Caco-2 (cell line): Measurements from ENCODE around the gene KCND3. TPM values are rescaled to one million over a fixed set of nuclear protein-coding genes. Genes with fewer than 3 reads are reported as not detected.

Source experiments
- BruUV-seq: library from RNA; stranded (reverse); fragments of 400-500 nt; replicated peaks from 2 replicates; lab custom pipeline; 2021; lab: Mats Ljungman, UMichigan
- CTCF ChIA-PET: fragments of 300-600 bp; sonication (Branson Sonifier 250); formaldehyde crosslinking; loops from one replicate; lab custom pipeline; 2022; ENCODE audit warnings: antibody characterized with exemption; lab: Charles Lee
- POLR2A ChIA-PET: fragments of 300-600 bp; sonication (Branson Sonifier 250); formaldehyde crosslinking; loops from one replicate; lab custom pipeline; 2022; ENCODE audit warnings: antibody characterized with exemption; lab: Charles Lee
- DNase-seq, 2 experiments: peaks; one replicate each; pipeline versions ENCODE4 v3.0.0 to v3.0.0-alpha.2; 2020 to 2022
- H3K27me3 ChIP-seq: replicated peaks from 2 replicates; pipeline ENCODE4 v1.6.0; 2011; ENCODE audit warnings: low read length; ENCODE audit not compliant: control insufficient read depth, insufficient read depth
- H3K36me3 ChIP-seq: 2 replicates; pipeline ENCODE4 v1.5.1; 2011; ENCODE audit warnings: low read length; ENCODE audit not compliant: control insufficient read depth, insufficient read depth
- H3K4me1 ChIP-seq: fragments of 250-450 bp; sonication (Bioruptor Pico); 2 replicates; pipeline ENCODE4 v1.5.1; 2020; ENCODE audit warnings: mild to moderate bottlenecking
- H3K4me3 ChIP-seq: 2 replicates; pipeline ENCODE4 v1.5.1; 2011; ENCODE audit warnings: low read depth, mild to moderate bottlenecking, control low read depth, low read length
- H3K9me3 ChIP-seq: fragments of 250-450 bp; sonication (Bioruptor Pico); 2 replicates; pipeline ENCODE4 v1.5.1; 2020; ENCODE audit warnings: mild to moderate bottlenecking, moderate library complexity
- H3K27ac Mint-ChIP-seq: one replicate; pipeline ENCODE4 v1.8.0; 2022; ENCODE audit warnings: mixed read lengths; ENCODE audit not compliant: unreplicated experiment
- H3K27me3 Mint-ChIP-seq: one replicate; pipeline ENCODE4 v1.8.0; 2022; ENCODE audit warnings: mixed read lengths; ENCODE audit not compliant: insufficient read depth, unreplicated experiment
- H3K36me3 Mint-ChIP-seq: one replicate; pipeline ENCODE4 v1.8.0; 2022; ENCODE audit warnings: mild to moderate bottlenecking, mixed read lengths; ENCODE audit not compliant: insufficient read depth, unreplicated experiment
- H3K4me1 Mint-ChIP-seq: one replicate; pipeline ENCODE4 v1.8.0; 2022; ENCODE audit warnings: low read depth, mixed read lengths; ENCODE audit not compliant: unreplicated experiment
- H3K4me3 Mint-ChIP-seq: one replicate; pipeline ENCODE4 v1.8.0; 2022; ENCODE audit warnings: mild to moderate bottlenecking, moderate library complexity, mixed read lengths; ENCODE audit not compliant: unreplicated experiment
- H3K9me3 Mint-ChIP-seq: one replicate; pipeline ENCODE4 v1.8.0; 2022; ENCODE audit warnings: mixed read lengths; ENCODE audit not compliant: unreplicated experiment
- CTCF ChIP-seq, 2 experiments: fragments of 200-600 bp in 1 of 2; IDR thresholded peaks; 1 replicate in 1 of 2; 2 replicates in 1 of 2; pipeline versions ENCODE4 v1.5.1 to v1.8.0; 2011 to 2022; ENCODE audit warnings: antibody characterized with exemption in 1 of 2, control low read depth in 1 of 2, inconsistent platforms in 1 of 2, low read depth in 1 of 2, low read length in 1 of 2, mild to moderate bottlenecking in 1 of 2, moderate library complexity in 1 of 2; ENCODE audit not compliant: insufficient read depth in 1 of 2, severe bottlenecking in 1 of 2, unreplicated experiment in 1 of 2
- intact Hi-C: fragments of 100-400 bp; cut with micrococcal nuclease; formaldehyde crosslinking; loops from one replicate; pipeline ENCODE4 v1.10.0; 2022; ENCODE audit not compliant: unreplicated experiment
- total RNA-seq: library from RNA; stranded (reverse); gene quantifications from 2 replicates; pipeline ENCODE4 v1.2.3, GENCODE V29; 2022

Gene KCND3
- total RNA-seq, 1 experiment from 2014 or later, result 5.1 TPM

- peaks cover 6% of the 10 kb centered on the region for H3K36me3 Mint-ChIP-seq
- Histone ChIP-seq H3K36me3 (no peaks in the 10 kb centered on the region), H3K4me3 (no peak overlapping the region), H3K4me1 (no peaks in the 10 kb centered on the region), H3K9me3 (no peaks in the 10 kb centered on the region), H3K27me3 (no peaks in the 10 kb centered on the region)
- no peaks in the 10 kb centered on the region for H3K27me3 Mint-ChIP-seq
- CTCF ChIA-PET, result no interaction called here
- no TSS peak for BruUV-seq
- no peak for DNase-seq
- no peak overlapping the region for H3K4me3 Mint-ChIP-seq
- POLR2A ChIA-PET, result no interaction called here
- intact Hi-C loops, result no loop called here
- H3K27ac Mint-ChIP-seq, result no peak overlapping the region
- peaks cover 9% of the 10 kb centered on the region for H3K4me1 Mint-ChIP-seq
- no peaks in the 10 kb centered on the region for H3K9me3 Mint-ChIP-seq
- no peak for TF ChIP-seq CTCF (IDR thresholded peaks at IDR 0.05; ENCODE audit: insufficient read depth in 1 of 2, low read depth in 1 of 2, low read length in 1 of 2, severe bottlenecking in 1 of 2, unreplicated experiment in 1 of 2)
Measured at GRCh38 chr1:111727056-111727455, 262.4 kb downstream of the KCND3 start.

- ChIA-PET POLR2A (no interaction called here), CTCF (interaction anchor here (0.6 kb wide), 1 partner anchor 297 kb away, joined by 3 read pairs; no protein-coding TSS in a partner anchor)
- Mint-ChIP-seq H3K27ac (no peak overlapping the region), H3K9me3 (no peaks in the 10 kb centered on the region), H3K36me3 (peaks cover 17% of the 10 kb centered on the region), H3K4me3 (no peak overlapping the region), H3K4me1 (peaks cover 20% of the 10 kb centered on the region), H3K27me3 (no peaks in the 10 kb centered on the region)
- BruUV-seq, result no TSS peak
- Histone ChIP-seq H3K4me1 (no peaks in the 10 kb centered on the region), H3K4me3 (no peak overlapping the region), H3K36me3 (no peaks in the 10 kb centered on the region), H3K9me3 (no peaks in the 10 kb centered on the region), H3K27me3 (no peaks in the 10 kb centered on the region)
- TF ChIP-seq CTCF (IDR thresholded peaks at IDR 0.05; ENCODE audit: insufficient read depth in 1 of 2, low read depth in 1 of 2, low read length in 1 of 2, severe bottlenecking in 1 of 2, unreplicated experiment in 1 of 2), result no peak
- no peak for DNase-seq
- intact Hi-C loops, result no loop called here
Measured at GRCh38 chr1:111725192-111725591, 264.3 kb downstream of the KCND3 start.

- no peak for DNase-seq
- no peaks in the 10 kb centered on the region for H3K36me3 ChIP-seq
- Mint-ChIP-seq H3K27me3 (no peaks in the 10 kb centered on the region), H3K4me3 (no peak overlapping the region), H3K9me3 (no peaks in the 10 kb centered on the region), H3K36me3 (peaks cover 21% of the 10 kb centered on the region), H3K4me1 (peaks cover 18% of the 10 kb centered on the region), H3K27ac (no peak overlapping the region)
- POLR2A ChIA-PET, result no interaction called here
- BruUV-seq, result TSS peak; percentile 16
- H3K27me3 ChIP-seq, result no peaks in the 10 kb centered on the region
- no peak overlapping the region for H3K4me3 ChIP-seq
- no peak for TF ChIP-seq CTCF (IDR thresholded peaks at IDR 0.05; ENCODE audit: insufficient read depth in 1 of 2, low read depth in 1 of 2, low read length in 1 of 2, severe bottlenecking in 1 of 2, unreplicated experiment in 1 of 2)
- H3K9me3 ChIP-seq, result no peaks in the 10 kb centered on the region
- intact Hi-C loops, result no loop called here
- CTCF ChIA-PET, result no interaction called here
- no peaks in the 10 kb centered on the region for H3K4me1 ChIP-seq
Measured at GRCh38 chr1:111723871-111724270, 265.6 kb downstream of the KCND3 start.
